Activated CD8-positive, alpha-beta memory T cell treated with anti-CD3 and anti-CD28 coated beads, Interleukin-2, amount 50 U/mL, for 1 hour (primary cell): Measurements from ENCODE around the gene NARF.
A peak's percentile ranks its signal among the peaks of the same experiment; 100 is the strongest.
"Not testable (repeated sequence)": the region's sequence is repeated elsewhere in the genome, so short reads cannot be mapped to it uniquely, and the experiment has no call there.

Source experiments
- DNase-seq: peaks from one replicate; pipeline ENCODE4 v3.0.0-alpha.2; 2020; ENCODE audit errors: extremely low read depth

Gene NARF

GRCh38 chr17:82458179-82458884 is at the start of gene NARF:
Gene NARF (plus strand): TSS chr17:82458741. CDS start chr17:82458804, 63 bp downstream.
- peak; percentile 91 for DNase-seq

- DNase-seq = no peak
Measured at GRCh38 chr17:82408938-82409318, 49.6 kb upstream of the NARF start.

- DNase-seq = no peak
Measured at GRCh38 chr17:82410014-82410716, 48.4 kb upstream of the NARF start.

- no peak for DNase-seq
Measured at GRCh38 chr17:82411396-82412053, 47.0 kb upstream of the NARF start.

GRCh38 chr17:82412081-82412480 is 46.5 kb upstream of the NARF start:
- not testable (repeated sequence) for DNase-seq

- DNase-seq = no peak
Measured at GRCh38 chr17:82412535-82413520, 45.7 kb upstream of the NARF start.

GRCh38 chr17:82414548-82415281 is 43.8 kb upstream of the NARF start:
- peak; percentile 37 for DNase-seq

- DNase-seq = no peak
Measured at GRCh38 chr17:82415336-82415735, 43.2 kb upstream of the NARF start.

- no peak for DNase-seq
Measured at GRCh38 chr17:82415786-82416185, 42.8 kb upstream of the NARF start.

GRCh38 chr17:82416264-82416663 is 42.3 kb upstream of the NARF start:
- no peak for DNase-seq

GRCh38 chr17:82416771-82417170 is 41.8 kb upstream of the NARF start:
- no peak for DNase-seq

GRCh38 chr17:82418001-82418986 is 40.2 kb upstream of the NARF start, which contains the start of the genes HEXD and OGFOD3:
Gene HEXD (plus strand): TSS chr17:82418347. CDS start chr17:82419800, 1,453 bp downstream.
Gene OGFOD3 (minus strand): TSS chr17:82418586. CDS start chr17:82418485, 101 bp downstream.
- DNase-seq = peak; percentile 50

- no peak for DNase-seq
Measured at GRCh38 chr17:82419540-82419939, 39.0 kb upstream of the NARF start.

- no peak for DNase-seq
Measured at GRCh38 chr17:82424001-82424862, 34.3 kb upstream of the NARF start.

- no peak for DNase-seq
Measured at GRCh38 chr17:82424863-82425159, 33.7 kb upstream of the NARF start.

- DNase-seq = no peak
Measured at GRCh38 chr17:82428546-82428945, 30.0 kb upstream of the NARF start.

GRCh38 chr17:82429824-82430223 is 28.7 kb upstream of the NARF start:
- DNase-seq = no peak

- DNase-seq = no peak
Measured at GRCh38 chr17:82432017-82432416, 26.5 kb upstream of the NARF start.
